A673 (cell line): Measurements from ENCODE around the gene MYO18B.

Source experiments
- CTCF ChIP-seq: fragments of 300-800, 200-600 bp; sonication (generic); conservative IDR thresholded peaks from 2 replicates; pipeline ENCODE4 v1.5.1; 2017; ENCODE audit warnings: low read depth, mild to moderate bottlenecking, antibody characterized with exemption, low read length, moderate library complexity, mixed read lengths
- EZH2 ChIP-seq: fragments of 200-600 bp; sonication (generic); IDR thresholded peaks from 2 replicates; pipeline ENCODE4 v1.6.1; 2017; ENCODE audit warnings: borderline replicate concordance, low read depth, mild to moderate bottlenecking, mixed read lengths, antibody characterized with exemption, low read length; ENCODE audit not compliant: poor library complexity, severe bottlenecking

GRCh38 chr22:25816522-25817059 lies 74.6 kb downstream of the MYO18B start:
- TF ChIP-seq CTCF, result no peak
- TF ChIP-seq EZH2, result no peak
